Heart right ventricle (tissue), 16 donors: ENCODE measurements around the gene SLC7A8. TPM values are rescaled to one million over a fixed set of nuclear protein-coding genes. Genes with fewer than 3 reads are reported as not detected.

Source experiments
- ATAC-seq, 8 donors: fragments of 200-7000 bp; cut with Tn5 transposase; one replicate each; pipeline ENCODE4 v1.9.1; 2020; ENCODE audit warnings: mild to moderate bottlenecking in 8 of 8, moderate library complexity in 8 of 8, moderate number of reproducible peaks in 1 of 8
- DNase-seq, 2 donors: peaks; one replicate each; pipeline ENCODE4 v3.0.0-alpha.2; 2020
- H3K27ac ChIP-seq, 10 donors: fragments of 200-600 bp; sonication (generic) in 2 of 10; one replicate each; pipeline versions ENCODE4 v1.5.0 to v1.8.0; 2020 to 2022; ENCODE audit warnings: mild to moderate bottlenecking in 3 of 10
- H3K27me3 ChIP-seq, 7 donors: fragments of 200-600 bp; one replicate each; pipeline ENCODE4 v1.8.0; 2021 to 2022; ENCODE audit warnings: mild to moderate bottlenecking in 2 of 7
- H3K36me3 ChIP-seq, 9 donors: fragments of 200-600 bp; sonication (generic) in 1 of 9; one replicate each; pipeline versions ENCODE4 v1.5.0 to v1.8.0; 2020 to 2022; ENCODE audit warnings: mild to moderate bottlenecking in 2 of 9
- H3K4me1 ChIP-seq, 9 donors: fragments of 200-600 bp; sonication (generic) in 1 of 9; one replicate each; pipeline versions ENCODE4 v1.5.0 to v1.8.0; 2020 to 2022; ENCODE audit warnings: mild to moderate bottlenecking in 4 of 9
- H3K4me3 ChIP-seq, 10 donors: fragments of 200-600 bp; sonication (generic) in 2 of 10; one replicate each; pipeline versions ENCODE4 v1.5.0 to v1.8.0; 2020 to 2022; ENCODE audit warnings: mild to moderate bottlenecking in 7 of 10, moderate library complexity in 2 of 10
- H3K9me3 ChIP-seq, 11 donors: fragments of 200-600 bp in 10 of 11; sonication (generic) in 2 of 11; one replicate each; pipeline versions ENCODE4 v1.5.0 to v1.8.0; 2013 to 2022; ENCODE audit warnings: mild to moderate bottlenecking in 2 of 11, control low read depth in 1 of 11, moderate library complexity in 1 of 11
- CTCF ChIP-seq, 9 donors: fragments of 200-600 bp; sonication (generic) in 2 of 9; IDR thresholded peaks; one replicate each; pipeline versions ENCODE4 v1.5.0 to v1.8.0; 2021 to 2022; ENCODE audit warnings: antibody characterized with exemption in 9 of 9, mild to moderate bottlenecking in 5 of 9, moderate library complexity in 1 of 9
- WGBS, 2 donors: extraction: QIAGEN DNeasy Blood & Tissue Kit; methylation state at CpG; one replicate each; pipeline ENCODE4 v1.1.7; 2013; ENCODE audit warnings: inconsistent platforms in 1 of 2; 5-methylcytosine and 5-hydroxymethylcytosine counted together
- intact Hi-C, 10 donors: fragments of 100-400 bp; cut with DNase I; formaldehyde crosslinking; loops; one replicate each; pipeline versions ENCODE4 v1.11.1 to v1.14.2; 2022
- polyA plus RNA-seq, 2 donors: library from polyadenylated mRNA; stranded (reverse); fragments of 200-250 nt; gene quantifications; one replicate each; pipeline ENCODE4 v1.2.3, GENCODE V29; 2013
- total RNA-seq, 10 donors: library from RNA; stranded (reverse); fragmentation: NEBNext Ultra II Directional in 3 of 10; extraction: Animal tissue kit (Norgen Biotek cat#: 25700) in 3 of 10; gene quantifications; one replicate each; pipeline versions ENCODE4 v1.2.1 to v1.2.4, GENCODE V29; 2021 to 2023
- donor health status: Arrhythmogenic right ventricular cardiomyopathy.
- donor health status: ischemic (EF 13 %, LVEDD 7.1; RV severe dilation, severe dysfunction).
- donor health status: healthy with polysubstance abuse.
- donor health status: DM: no; HTN: yes; CAD: no.
- donor health status: DM: no; HTN: no; CAD: no.
- donor health status: ischemic (EF 25% LVEDD 6.9; RV normal size, moderate dysfunction).
- donor health status: ischemic (EF 25% LVEDD 5.7; RV mildly dilated, moderate dysfunction).
- donor health status: healthy.
- donor health status: DM: yes; HTN: yes; CAD: no.
- donor health status: Ischemic cardiomyopathy.
- donor health status: ischemic (EF 35%, LVEDD 5.7; RV mildly dilated, moderate dysfunction).
- donor health status: nonischemic (EF 11% LVEDD 7.7; RV severe dilation, severe dysfunction).
- donor health status: DM: yes; HTN: yes; CAD: no.
- donor health status: PGD.
- donor health status: ischemic (EF 29% LVEDD 5.4; RV normal size, mild dysfunction).
- donor health status: nonischemic (EF 23%, LVEDD 6.1; RV moderate dilation, normal function).

Gene SLC7A8
- total and polyA plus RNA-seq, 12 donors: 5.9 to 14.9 (median 9.6) TPM

DNA sequence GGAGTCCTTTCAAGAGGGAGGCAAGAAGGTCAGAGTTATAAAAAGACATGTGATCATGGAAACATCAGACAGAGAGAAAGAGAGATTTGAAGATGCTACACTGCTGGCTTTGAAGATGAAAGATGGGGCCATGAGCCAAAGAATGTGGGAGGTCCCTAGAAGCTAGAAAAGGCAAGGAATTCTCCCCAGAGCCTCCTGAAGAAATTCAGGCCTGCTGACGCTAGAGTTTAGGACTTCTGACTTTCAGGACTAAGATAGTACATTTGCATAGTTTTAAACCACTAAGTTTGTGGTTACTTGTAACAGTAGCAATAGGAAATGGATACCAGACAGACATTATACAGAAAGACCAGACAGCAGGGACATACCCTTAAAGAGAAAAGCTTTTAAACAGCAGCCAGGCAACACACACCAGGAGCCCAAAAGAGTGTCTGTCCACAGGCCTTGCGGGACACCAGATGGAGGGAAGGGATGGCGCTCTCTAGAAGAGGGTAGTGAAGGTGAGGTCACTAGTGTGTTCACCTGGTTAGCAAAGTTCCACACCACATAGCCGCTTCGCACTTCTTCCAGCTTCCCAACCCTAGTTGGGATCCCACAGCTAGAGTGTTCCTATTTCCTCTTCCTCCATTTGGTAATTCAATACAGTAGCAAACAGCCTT lies 34.7 kb downstream of the SLC7A8 start:
- no peak for TF ChIP-seq CTCF (IDR thresholded peaks at IDR 0.05)
- no peaks in the 10 kb centered on the region for H3K36me3 ChIP-seq
- H3K27me3 ChIP-seq: no peaks in the 10 kb centered on the region
- 91 to 92% methylated on average over 5 of the region's 5 CpGs for WGBS, 2 donors
- intact Hi-C loops: no loop called here
- DNase-seq (no peak), ATAC-seq (no peak)
- H3K4me3 ChIP-seq: no peak overlapping the region
- H3K4me1 ChIP-seq: peaks cover 0 to 31% (median 13%) of the 10 kb centered on the region in 9 donors
- no peak overlapping the region for H3K27ac ChIP-seq
- H3K9me3 ChIP-seq: no peaks in the 10 kb centered on the region

- 28 to 51% methylated on average over 1 of the region's 1 CpG for WGBS, 2 donors
- ATAC-seq (peak in 5 of 8 donors; percentile 20 to 70 (median 45)), DNase-seq (peak in 1 of 2 donors; percentile 33)
- Histone ChIP-seq H3K4me1 (peaks cover 0 to 28% (median 14%) of the 10 kb centered on the region in 9 donors), H3K27me3 (no peaks in the 10 kb centered on the region), H3K4me3 (no peak overlapping the region), H3K9me3 (no peaks in the 10 kb centered on the region), H3K36me3 (peaks cover 0 to 5% (median 0%) of the 10 kb centered on the region in 9 donors), H3K27ac (no peak overlapping the region)
- intact Hi-C loops: no loop called here
- TF ChIP-seq CTCF (IDR thresholded peaks at IDR 0.05): no peak
Observed at GRCh38 chr14:23147676-23148075, 35.8 kb downstream of the SLC7A8 start.

- Histone ChIP-seq H3K27me3 (no peaks in the 10 kb centered on the region), H3K9me3 (no peaks in the 10 kb centered on the region), H3K4me3 (no peak overlapping the region), H3K4me1 (peaks cover 0 to 33% (median 14%) of the 10 kb centered on the region in 9 donors), H3K36me3 (peaks cover 0 to 7% (median 0%) of the 10 kb centered on the region in 9 donors), H3K27ac (no peak overlapping the region)
- 94 to 95% methylated on average over 4 of the region's 4 CpGs for WGBS, 2 donors
- no peak for TF ChIP-seq CTCF (IDR thresholded peaks at IDR 0.05)
- DNase-seq (no peak), ATAC-seq (no peak)
- intact Hi-C loops: no loop called here
Observed at GRCh38 chr14:23146980-23147379, 36.5 kb downstream of the SLC7A8 start.

GRCh38 chr14:23146351-23146910 lies 37.0 kb downstream of the SLC7A8 start:
- DNase-seq: no peak
- Histone ChIP-seq H3K9me3 (no peaks in the 10 kb centered on the region), H3K27ac (peak overlapping the region in 1 of 10 donors; percentile 1), H3K4me1 (peaks cover 0 to 38% (median 14%) of the 10 kb centered on the region in 9 donors), H3K36me3 (peaks cover 0 to 7% (median 0%) of the 10 kb centered on the region in 9 donors), H3K27me3 (no peaks in the 10 kb centered on the region), H3K4me3 (no peak overlapping the region)
- no peak for ATAC-seq
- WGBS, 2 donors: 73 to 79% methylated on average over 2 of the region's 2 CpGs
- TF ChIP-seq CTCF (IDR thresholded peaks at IDR 0.05): no peak
- intact Hi-C loops: no loop called here
